PC-9 (cell line): ENCODE measurements around the gene LAP3.

ENCODE experiments used
- CTCF ChIP-seq: fragments of 200-600 bp; sonication (generic); conservative IDR thresholded peaks from 2 replicates; pipeline ENCODE4 v1.6.1; 2017; ENCODE audit warnings: mixed run types, antibody characterized with exemption, mild to moderate bottlenecking, moderate library complexity
- EZH2 ChIP-seq: fragments of 200-600 bp; sonication (generic); IDR thresholded peaks from 2 replicates; pipeline ENCODE4 v1.8.0; 2017; ENCODE audit warnings: antibody characterized with exemption, low read depth

GRCh38 chr4:17642398-17642783 is 65.4 kb downstream of the LAP3 start:
- no peak for TF ChIP-seq CTCF
- TF ChIP-seq EZH2: no peak
